NCI-H187 treated with DMSO at 0.1 percent for 48 hours (cell line): Measurements from ENCODE around the gene CARMIL3.

Experiments
- DNase-seq: peaks from one replicate; lab custom pipeline; 2025; lab: John Stamatoyannopoulos, UW

The CARMIL3 gene

DNA sequence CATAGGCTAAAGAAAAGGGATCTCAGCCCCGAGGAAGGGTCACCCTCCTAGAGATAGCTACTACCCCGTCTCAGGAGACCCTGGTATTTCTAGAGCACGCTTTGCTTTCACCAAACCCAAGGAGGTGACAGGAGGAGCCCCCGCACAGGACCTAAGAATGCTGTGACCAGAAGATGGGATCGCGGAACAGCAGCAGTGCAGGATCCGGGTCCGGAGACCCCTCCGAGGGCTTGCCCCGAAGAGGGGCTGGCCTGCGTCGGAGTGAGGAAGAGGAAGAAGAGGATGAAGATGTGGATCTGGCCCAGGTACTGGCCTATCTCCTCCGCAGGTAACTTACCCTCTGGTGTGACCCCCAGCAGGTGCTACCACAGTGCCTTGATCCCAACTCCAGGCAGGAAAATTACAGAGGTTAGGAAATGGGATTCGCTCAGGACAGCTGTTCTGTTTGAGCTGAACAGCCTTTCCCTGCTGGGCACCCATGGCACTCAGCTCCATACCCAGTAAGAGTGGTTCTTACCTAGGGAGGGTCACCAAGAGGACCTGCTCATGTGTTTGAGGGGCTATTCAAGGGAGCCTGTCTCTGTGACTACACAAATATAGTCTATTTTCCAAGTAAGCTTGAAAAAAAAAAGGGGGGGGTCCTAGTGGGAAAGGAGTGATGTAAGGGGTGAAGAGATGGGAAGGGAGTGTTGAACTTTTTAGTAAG lies 63.8 kb downstream of the CARMIL3 start:
- DNase-seq: no peak

DNA sequence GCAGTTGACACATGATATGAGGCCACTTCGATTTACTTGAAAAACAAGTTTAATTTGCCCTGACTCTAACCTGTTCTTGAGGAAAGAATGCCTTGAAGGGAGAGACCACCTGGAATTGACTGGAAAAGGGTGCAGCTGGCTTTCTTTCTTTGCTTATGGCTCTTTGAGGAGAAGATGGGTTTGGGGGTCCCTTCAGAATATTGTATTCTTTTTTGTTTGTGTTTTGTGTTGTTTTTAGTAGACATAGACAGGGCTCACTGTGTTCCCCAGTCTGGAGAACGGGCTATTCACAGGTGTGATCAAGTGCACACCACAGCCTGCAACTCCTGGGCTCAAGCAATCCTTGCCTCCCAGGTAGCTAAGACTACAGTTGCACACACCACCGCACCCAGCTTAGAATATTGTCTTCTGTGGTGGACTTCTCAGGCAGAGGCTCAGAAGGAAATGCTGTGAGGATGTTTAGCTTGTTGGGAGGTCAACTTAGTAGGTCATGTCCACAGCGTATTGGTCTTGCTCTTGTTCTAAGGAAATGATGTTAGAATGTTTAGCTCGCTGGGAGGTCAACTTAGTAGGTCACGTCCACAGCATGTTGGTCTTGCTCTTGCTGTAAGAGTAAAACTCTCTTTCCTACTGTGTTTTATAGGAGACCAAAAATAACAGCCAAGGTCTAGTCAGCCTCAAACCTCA lies 64.5 kb downstream of the CARMIL3 start:
- DNase-seq: no peak

DNA sequence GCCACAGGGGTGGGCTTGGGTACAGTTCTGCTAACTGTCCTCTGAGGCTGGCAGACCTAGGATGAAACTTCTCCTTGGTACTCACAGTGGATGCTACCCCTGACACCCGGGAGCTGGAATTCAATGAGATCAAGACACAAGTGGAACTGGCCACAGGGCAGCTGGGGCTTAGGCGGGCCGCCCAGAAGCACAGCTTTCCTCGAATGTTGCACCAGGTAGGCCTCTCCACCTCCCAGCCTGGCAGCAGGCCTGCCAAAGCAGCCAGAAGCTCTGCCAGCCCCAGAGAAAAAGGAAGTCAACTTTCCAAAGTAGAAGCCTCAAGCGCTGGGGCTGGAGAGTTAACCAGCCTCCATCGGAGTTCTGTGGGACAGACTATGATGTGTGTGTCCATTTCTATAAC lies 65.4 kb downstream of the CARMIL3 start:
- no peak for DNase-seq
